Loucy (cell line): ENCODE data around the gene PRKN.

Experiments
- CTCF ChIP-seq: fragments of 200-600 bp; sonication (generic); conservative IDR thresholded peaks from 2 replicates; pipeline ENCODE4 v1.5.1; 2014; ENCODE audit warnings: mild to moderate bottlenecking, antibody characterized with exemption, low read length
- EZH2phosphoT487 ChIP-seq: fragments of 200-600 bp; IDR thresholded peaks from 2 replicates; pipeline ENCODE4 v1.6.1; 2018; ENCODE audit warnings: antibody characterized with exemption, mild to moderate bottlenecking, moderate library complexity, borderline replicate concordance

GRCh38 chr6:162441991-162442390 is 285.6 kb downstream of the PRKN start:
- TF ChIP-seq CTCF (no peak), EZH2phosphoT487 (no peak)
